Endodermal cell (in vitro differentiated cells): ENCODE data around the gene HENMT1. TPM values are rescaled to one million over a fixed set of nuclear protein-coding genes. Genes with fewer than 3 reads are reported as not detected.
"Not testable (repeated sequence)": the region's sequence is repeated elsewhere in the genome, so short reads cannot be mapped to it uniquely, and the experiment has no call there.

Experiments used
- DNase-seq: peaks from one replicate; pipeline ENCODE4 v3.0.0-alpha.2; 2017
- H3K27ac ChIP-seq: 2 replicates; pipeline ENCODE4 v1.5.1; 2013; ENCODE audit warnings: mild to moderate bottlenecking, low read depth, low read length, moderate library complexity
- H3K27me3 ChIP-seq: 2 replicates; pipeline ENCODE4 v1.6.1; 2013; ENCODE audit warnings: mild to moderate bottlenecking, low read length, moderate library complexity; ENCODE audit not compliant: insufficient read depth, control insufficient read depth, poor library complexity, severe bottlenecking
- H3K36me3 ChIP-seq: 2 replicates; pipeline ENCODE4 v1.7.0; 2013; ENCODE audit warnings: mild to moderate bottlenecking, low read length, moderate library complexity; ENCODE audit not compliant: control insufficient read depth, insufficient read depth
- H3K4me1 ChIP-seq: one replicate; pipeline ENCODE4 v1.7.0; 2013; ENCODE audit warnings: low read length; ENCODE audit not compliant: control insufficient read depth, insufficient read depth
- H3K4me3 ChIP-seq: 2 replicates; pipeline ENCODE4 v1.5.1; 2013; ENCODE audit warnings: mild to moderate bottlenecking, low read length, moderate library complexity
- H3K9ac ChIP-seq: 2 replicates; pipeline ENCODE4 v1.6.1; 2013; ENCODE audit warnings: mild to moderate bottlenecking, low read length, moderate library complexity; ENCODE audit not compliant: poor library complexity, severe bottlenecking; ENCODE audit errors: extremely low read depth
- H3K9me3 ChIP-seq: 2 replicates; pipeline ENCODE4 v1.6.1; 2013; ENCODE audit warnings: mild to moderate bottlenecking, low read length, moderate library complexity; ENCODE audit not compliant: control insufficient read depth
- H3K27ac Mint-ChIP-seq: 2 replicates; pipeline ENCODE4 v1.8.0; 2020; ENCODE audit warnings: mixed read lengths
- H3K27me3 Mint-ChIP-seq: 2 replicates; pipeline ENCODE4 v1.8.0; 2021; ENCODE audit warnings: mild to moderate bottlenecking, mixed read lengths; ENCODE audit not compliant: insufficient read depth
- H3K36me3 Mint-ChIP-seq: 2 replicates; pipeline ENCODE4 v1.8.0; 2020; ENCODE audit warnings: low read depth, mixed read lengths
- H3K4me1 Mint-ChIP-seq: 2 replicates; pipeline ENCODE4 v1.8.0; 2020; ENCODE audit warnings: mixed read lengths
- H3K4me3 Mint-ChIP-seq: 2 replicates; pipeline ENCODE4 v1.8.0; 2020; ENCODE audit warnings: mild to moderate bottlenecking, moderate library complexity, mixed read lengths
- H3K9me3 Mint-ChIP-seq: 2 replicates; pipeline ENCODE4 v1.8.0; 2020; ENCODE audit warnings: mild to moderate bottlenecking, mixed read lengths
- WGBS, 2 experiments: methylation state at CpG; one replicate each; pipeline versions ENCODE4 v1.1.5 to v1.1.7; 2013; ENCODE audit warnings: missing lambda C conversion rate in 2 of 2, mixed read lengths in 1 of 2; ENCODE audit not compliant: insufficient coverage in 1 of 2, insufficient read length in 1 of 2; 5-methylcytosine and 5-hydroxymethylcytosine counted together
- total RNA-seq, 2 donors: library from RNA; stranded (reverse); fragmentation: NEBNext Ultra II Directional in 1 of 2; extraction: Animal tissue kit (Norgen Biotek cat#: 25700) in 1 of 2; gene quantifications; 2 replicates in 1 of 2; 3 replicates in 1 of 2; pipeline ENCODE4 v1.2.1, GENCODE V29; 2021
- TF ChIP-seq, protein P1 (sequence below): fragments of 200-600 bp; sonication (generic); conservative IDR thresholded peaks from 2 replicates; pipeline ENCODE4 v1.5.0; 2021; ENCODE audit warnings: antibody characterized with exemption, mild to moderate bottlenecking

HENMT1 gene
- total RNA-seq, 2 donors from 2014 or later, result 4.3 to 7.4 TPM

DNA sequence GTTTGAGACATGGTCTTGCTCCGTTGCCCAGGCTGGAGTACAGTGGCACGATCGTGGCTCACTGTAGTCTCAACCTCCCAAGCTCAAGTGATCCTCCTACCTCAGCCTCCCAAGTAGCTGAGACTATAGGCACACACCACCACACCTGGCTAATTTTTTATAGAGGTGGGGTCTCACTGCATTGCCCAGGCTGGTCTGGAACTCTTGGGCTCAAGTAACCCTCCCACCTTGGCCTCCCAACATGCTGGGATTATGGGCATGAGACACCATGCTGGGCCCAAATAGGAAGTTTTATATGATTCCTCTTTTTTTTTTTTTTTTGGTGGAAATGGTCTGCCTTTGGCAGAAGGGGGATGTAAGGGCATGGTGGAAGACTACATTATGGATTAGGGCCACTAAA is 45.8 kb upstream of the HENMT1 start:
- no peak overlapping the region for H3K9ac ChIP-seq
- no peak overlapping the region for H3K4me3 ChIP-seq
- H3K4me3 Mint-ChIP-seq, result no peak overlapping the region
- no peak for DNase-seq
- peaks cover 8% of the 10 kb centered on the region for H3K36me3 ChIP-seq
- TF ChIP-seq, protein P1, sequence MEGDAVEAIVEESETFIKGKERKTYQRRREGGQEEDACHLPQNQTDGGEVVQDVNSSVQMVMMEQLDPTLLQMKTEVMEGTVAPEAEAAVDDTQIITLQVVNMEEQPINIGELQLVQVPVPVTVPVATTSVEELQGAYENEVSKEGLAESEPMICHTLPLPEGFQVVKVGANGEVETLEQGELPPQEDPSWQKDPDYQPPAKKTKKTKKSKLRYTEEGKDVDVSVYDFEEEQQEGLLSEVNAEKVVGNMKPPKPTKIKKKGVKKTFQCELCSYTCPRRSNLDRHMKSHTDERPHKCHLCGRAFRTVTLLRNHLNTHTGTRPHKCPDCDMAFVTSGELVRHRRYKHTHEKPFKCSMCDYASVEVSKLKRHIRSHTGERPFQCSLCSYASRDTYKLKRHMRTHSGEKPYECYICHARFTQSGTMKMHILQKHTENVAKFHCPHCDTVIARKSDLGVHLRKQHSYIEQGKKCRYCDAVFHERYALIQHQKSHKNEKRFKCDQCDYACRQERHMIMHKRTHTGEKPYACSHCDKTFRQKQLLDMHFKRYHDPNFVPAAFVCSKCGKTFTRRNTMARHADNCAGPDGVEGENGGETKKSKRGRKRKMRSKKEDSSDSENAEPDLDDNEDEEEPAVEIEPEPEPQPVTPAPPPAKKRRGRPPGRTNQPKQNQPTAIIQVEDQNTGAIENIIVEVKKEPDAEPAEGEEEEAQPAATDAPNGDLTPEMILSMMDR, result no peak
- H3K9me3 ChIP-seq, result no peaks in the 10 kb centered on the region
- H3K9me3 Mint-ChIP-seq, result no peaks in the 10 kb centered on the region
- H3K4me1 ChIP-seq, result no peaks in the 10 kb centered on the region
- WGBS, 2 experiments, result 87 to 94% methylated on average over 3 of the region's 3 CpGs
- H3K27ac ChIP-seq, result no peak overlapping the region
- no peak overlapping the region for H3K27ac Mint-ChIP-seq
- peaks cover 7% of the 10 kb centered on the region for H3K36me3 Mint-ChIP-seq
- H3K27me3 ChIP-seq, result no peaks in the 10 kb centered on the region
- no peaks in the 10 kb centered on the region for H3K4me1 Mint-ChIP-seq
- no peaks in the 10 kb centered on the region for H3K27me3 Mint-ChIP-seq

DNA sequence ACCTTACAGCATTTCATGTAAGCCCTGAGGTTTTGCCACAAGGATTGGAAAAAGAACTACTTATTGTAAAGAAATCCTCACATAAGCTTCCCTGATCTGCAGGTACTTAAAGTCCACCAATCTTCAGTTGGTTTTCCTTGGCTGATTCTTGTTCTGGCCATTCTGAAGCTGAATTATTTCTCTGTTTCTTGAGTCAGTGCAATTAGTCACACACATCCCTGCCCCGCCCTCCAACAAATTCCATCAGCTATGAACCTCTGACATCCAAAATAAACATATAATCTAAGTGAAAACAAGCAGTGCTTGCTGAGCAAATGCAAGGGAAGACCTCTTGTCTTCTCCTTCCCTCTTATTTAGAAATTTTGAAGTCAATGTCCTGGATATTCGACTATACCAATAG is 43.6 kb upstream of the HENMT1 start:
- Mint-ChIP-seq H3K9me3 (no peaks in the 10 kb centered on the region), H3K27me3 (no peaks in the 10 kb centered on the region), H3K36me3 (peaks cover 27% of the 10 kb centered on the region), H3K4me3 (no peak overlapping the region), H3K27ac (no peak overlapping the region), H3K4me1 (no peaks in the 10 kb centered on the region)
- Histone ChIP-seq H3K4me1 (no peaks in the 10 kb centered on the region), H3K36me3 (peaks cover 29% of the 10 kb centered on the region), H3K9ac (no peak overlapping the region), H3K27me3 (no peaks in the 10 kb centered on the region), H3K27ac (no peak overlapping the region), H3K4me3 (no peak overlapping the region), H3K9me3 (no peaks in the 10 kb centered on the region)
- no peak for DNase-seq
- 91 to 92% methylated on average over 2 of the region's 2 CpGs for WGBS, 2 experiments
- TF ChIP-seq, protein P1, result no peak

DNA sequence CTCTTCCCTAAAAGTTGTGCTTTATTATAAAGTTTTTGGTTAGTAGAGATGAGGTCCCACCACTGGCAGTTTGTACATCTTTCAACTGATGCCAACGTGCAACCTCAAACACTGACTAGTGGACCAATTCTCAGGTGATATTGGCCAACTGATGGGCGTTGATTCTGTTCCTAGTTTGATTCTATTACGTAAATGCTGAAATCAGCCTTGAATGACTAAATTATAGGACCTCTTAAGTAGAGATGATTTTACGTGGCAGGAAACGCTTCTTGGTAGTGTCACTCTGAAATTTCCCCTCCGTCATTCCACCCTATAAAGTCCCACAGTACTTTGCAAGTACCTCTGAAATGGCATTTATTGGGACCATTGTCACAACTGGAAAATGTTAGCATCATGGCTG is 43.0 kb upstream of the HENMT1 start:
- Histone ChIP-seq H3K9me3 (no peaks in the 10 kb centered on the region), H3K4me3 (no peak overlapping the region), H3K4me1 (no peaks in the 10 kb centered on the region), H3K27me3 (no peaks in the 10 kb centered on the region), H3K9ac (no peak overlapping the region), H3K27ac (no peak overlapping the region), H3K36me3 (peaks cover 35% of the 10 kb centered on the region)
- no peak for DNase-seq
- TF ChIP-seq, protein P1, result no peak
- H3K36me3 Mint-ChIP-seq, result peaks cover 33% of the 10 kb centered on the region
- no peak overlapping the region for H3K4me3 Mint-ChIP-seq
- H3K4me1 Mint-ChIP-seq, result no peaks in the 10 kb centered on the region
- 90 to 95% methylated on average over 6 of the region's 6 CpGs for WGBS, 2 experiments
- no peaks in the 10 kb centered on the region for H3K27me3 Mint-ChIP-seq
- H3K9me3 Mint-ChIP-seq, result no peaks in the 10 kb centered on the region
- H3K27ac Mint-ChIP-seq, result no peak overlapping the region

- H3K4me3 ChIP-seq, H3K9ac ChIP-seq, H3K9me3 ChIP-seq, H3K4me1 Mint-ChIP-seq, DNase-seq, H3K4me1 ChIP-seq, H3K9me3 Mint-ChIP-seq, H3K27ac Mint-ChIP-seq, H3K27me3 Mint-ChIP-seq, H3K27ac ChIP-seq, H3K27me3 ChIP-seq, H3K4me3 Mint-ChIP-seq: not testable (repeated sequence)
- H3K36me3 ChIP-seq, result peaks cover 53% of the 10 kb centered on the region
- 88 to 95% methylated on average over 6 of the region's 6 CpGs for WGBS, 2 experiments
- H3K36me3 Mint-ChIP-seq, result peaks cover 50% of the 10 kb centered on the region
Measured at GRCh38 chr1:108702109-108702508, 41.2 kb upstream of the HENMT1 start.
